GM23338 (cell line): ENCODE measurements around the gene TERB1.

Experiments
- CREB1 ChIP-seq: fragments of 250-450 bp; sonication (Bioruptor Pico); IDR thresholded peaks from 2 replicates; pipeline ENCODE4 v1.5.0; 2020; ENCODE audit warnings: low read depth, mild to moderate bottlenecking, moderate library complexity
- CTCF ChIP-seq, 2 experiments: fragments of 200-600 bp in 1 of 2; sonication (generic) in 1 of 2; conservative IDR thresholded peaks; 2 replicates each; pipeline versions ENCODE4 v1.5.1 to v1.6.1; 2016 to 2017; ENCODE audit warnings: antibody characterized with exemption in 2 of 2, low read depth in 2 of 2, mild to moderate bottlenecking in 2 of 2, moderate library complexity in 1 of 2
- ETS1 ChIP-seq: IDR thresholded peaks from 2 replicates; pipeline ENCODE4 v1.6.1; 2016; ENCODE audit warnings: antibody characterized with exemption
- EZH2 ChIP-seq: fragments of 200-600 bp; sonication (generic); IDR thresholded peaks from one replicate; pipeline ENCODE4 v1.8.0; 2017; ENCODE audit warnings: antibody characterized with exemption, mild to moderate bottlenecking, low read depth; ENCODE audit not compliant: unreplicated experiment
- JUNB ChIP-seq: IDR thresholded peaks from one replicate; pipeline ENCODE4 v1.6.1; 2016; ENCODE audit warnings: antibody characterized with exemption; ENCODE audit not compliant: unreplicated experiment
- NANOG ChIP-seq: IDR thresholded peaks from 2 replicates; pipeline ENCODE4 v1.6.1; 2016; ENCODE audit warnings: antibody characterized with exemption, borderline replicate concordance
- POLR2AphosphoS5 ChIP-seq: IDR thresholded peaks from 2 replicates; pipeline ENCODE4 v1.6.1; 2016; ENCODE audit warnings: antibody characterized with exemption, low read depth
- REST ChIP-seq: IDR thresholded peaks from one replicate; pipeline ENCODE4 v1.6.1; 2018; ENCODE audit warnings: antibody characterized with exemption; ENCODE audit not compliant: unreplicated experiment

- TF ChIP-seq CTCF (conservative IDR thresholded peaks at IDR 0.05; ENCODE audit: low read depth in 2 of 2): no peak
- no peak for TF ChIP-seq CREB1
- TF ChIP-seq REST: no peak
- TF ChIP-seq JUNB: no peak
- no peak for TF ChIP-seq POLR2AphosphoS5
- TF ChIP-seq ETS1: no peak
- no peak for TF ChIP-seq EZH2
- TF ChIP-seq NANOG: no peak
Measured at GRCh38 chr16:66850115-66850815, 48.9 kb upstream of the TERB1 start.
